ENCODE measurements around the gene LSR. TPM values are rescaled to one million over a fixed set of nuclear protein-coding genes. Genes with fewer than 3 reads are reported as not detected.
A peak's percentile ranks its signal among the peaks of the same experiment; 100 is the strongest.
"Not testable (repeated sequence)": the region's sequence is repeated elsewhere in the genome, so short reads cannot be mapped to it uniquely, and the experiment has no call there.

LSR gene
- total and polyA plus RNA-seq, 4 donors, result 2.0 to 29.4 (median 23.3) TPM

DNA sequence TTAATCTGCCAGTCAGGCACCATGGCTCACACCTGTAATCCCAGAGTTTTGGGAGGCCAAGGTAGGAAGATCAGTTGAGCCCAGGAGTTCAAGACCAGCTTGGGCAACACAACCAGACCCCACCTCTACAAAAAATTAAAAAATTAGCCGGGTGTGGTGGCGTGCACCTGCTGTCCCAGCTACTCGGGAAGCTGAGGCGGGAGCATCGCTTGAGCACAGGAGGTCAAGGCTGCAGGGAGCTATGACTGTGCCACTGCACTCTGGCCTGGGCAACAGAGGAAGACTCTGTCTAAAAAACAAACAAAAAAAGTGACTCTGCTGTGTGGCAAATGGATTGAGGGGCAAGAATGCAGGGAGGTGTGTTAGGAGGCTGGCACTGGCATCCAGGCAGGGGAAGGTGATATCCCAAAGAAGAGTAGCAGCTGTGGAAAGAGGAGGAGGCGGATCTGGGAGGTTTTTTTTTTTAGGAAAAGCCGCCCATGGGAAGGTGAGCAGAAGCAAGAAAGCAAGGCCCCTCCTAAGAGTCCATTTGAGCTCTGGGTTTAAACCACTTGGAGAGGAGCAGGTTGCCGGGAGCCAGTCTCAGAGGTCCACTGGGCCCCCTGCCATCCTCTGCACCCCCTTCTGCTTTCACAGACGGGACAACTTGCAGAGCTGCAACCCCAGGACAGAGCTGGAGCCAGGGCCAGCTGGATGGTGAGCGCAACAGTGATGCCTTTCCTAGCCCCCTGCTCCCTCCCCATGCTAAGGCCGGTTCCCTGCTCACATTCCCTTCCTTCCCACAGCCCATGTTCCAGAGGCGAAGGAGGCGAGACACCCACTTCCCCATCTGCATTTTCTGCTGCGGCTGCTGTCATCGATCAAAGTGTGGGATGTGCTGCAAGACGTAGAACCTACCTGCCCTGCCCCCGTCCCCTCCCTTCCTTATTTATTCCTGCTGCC lies 35.6 kb downstream of the LSR start:
- WGBS (ENCODE audit: insufficient coverage), result 73% methylated on average over 13 of the region's 17 CpGs
- Histone ChIP-seq H3K4me3 (ENCODE audit: low read depth, low read length) (no peak overlapping the region), H3K9me3 (ENCODE audit: control insufficient read depth, insufficient read depth, low read length) (no peaks in the 10 kb centered on the region), H3K27ac (ENCODE audit: low read depth, low read length) (no peak overlapping the region), H3K4me1 (ENCODE audit: control insufficient read depth, insufficient read depth, low read length) (peaks cover 13% of the 10 kb centered on the region), H3K36me3 (ENCODE audit: control insufficient read depth, insufficient read depth, low read length) (peaks cover 11% of the 10 kb centered on the region), H3K27me3 (ENCODE audit: control insufficient read depth, insufficient read depth, low read length) (no peaks in the 10 kb centered on the region)
- DNase-seq (ENCODE audit: low read depth in 4 of 6, low spot score in 6 of 6), result no peak

DNA sequence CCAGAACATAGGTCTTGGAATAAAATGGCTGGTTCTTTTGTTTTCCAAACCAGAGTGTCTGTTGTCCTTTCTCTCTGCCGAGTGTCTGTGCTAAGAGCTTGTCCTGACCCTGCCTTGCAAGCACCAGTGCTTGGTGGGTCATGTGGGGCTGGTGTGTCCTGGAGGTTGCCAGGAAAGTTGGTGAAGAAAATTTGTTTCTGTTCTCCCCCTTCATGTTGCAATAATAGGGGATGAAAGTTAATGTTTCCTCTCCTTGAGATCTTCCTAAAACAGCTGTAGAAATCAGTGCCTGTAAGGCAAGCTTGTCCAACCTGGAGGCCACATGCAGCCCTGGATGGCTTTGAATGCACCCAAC lies 36.3 kb downstream of the LSR start:
- WGBS (ENCODE audit: insufficient coverage), result no CpG with 5 or more reads among the region's 1 CpG
- Histone ChIP-seq H3K27ac (ENCODE audit: low read depth, low read length) (no peak overlapping the region), H3K27me3 (ENCODE audit: control insufficient read depth, insufficient read depth, low read length) (no peaks in the 10 kb centered on the region), H3K9me3 (ENCODE audit: control insufficient read depth, insufficient read depth, low read length) (no peaks in the 10 kb centered on the region), H3K4me1 (ENCODE audit: control insufficient read depth, insufficient read depth, low read length) (peaks cover 7% of the 10 kb centered on the region), H3K4me3 (ENCODE audit: low read depth, low read length) (no peak overlapping the region), H3K36me3 (ENCODE audit: control insufficient read depth, insufficient read depth, low read length) (peaks cover 5% of the 10 kb centered on the region)
- no peak for DNase-seq (ENCODE audit: low read depth in 4 of 6, low spot score in 6 of 6)

DNA sequence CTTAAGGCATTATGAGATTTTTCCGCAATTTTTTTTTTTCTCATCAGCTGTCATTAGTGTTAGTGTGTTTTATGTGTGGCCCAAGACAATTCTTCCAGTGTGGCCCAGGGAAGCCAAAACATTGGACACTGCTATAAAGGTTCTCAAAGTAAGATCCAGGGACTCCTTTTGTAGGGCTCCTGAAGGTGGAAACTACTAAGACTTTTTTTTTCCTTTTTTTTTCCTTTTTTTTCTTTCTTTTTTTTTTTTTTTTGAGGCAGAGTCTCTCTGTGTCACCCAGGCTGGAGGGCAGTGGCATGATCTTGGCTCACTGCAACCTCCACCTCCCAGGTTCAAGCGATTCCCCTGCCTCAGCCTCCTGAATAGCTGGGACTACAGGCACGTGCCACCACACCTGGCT lies 36.7 kb downstream of the LSR start:
- not testable (repeated sequence) for H3K36me3 ChIP-seq (ENCODE audit: control insufficient read depth, insufficient read depth, low read length); H3K27ac ChIP-seq (ENCODE audit: low read depth, low read length); DNase-seq (ENCODE audit: low read depth in 4 of 6, low spot score in 6 of 6); H3K4me3 ChIP-seq (ENCODE audit: low read depth, low read length); H3K4me1 ChIP-seq (ENCODE audit: control insufficient read depth, insufficient read depth, low read length); H3K27me3 ChIP-seq (ENCODE audit: control insufficient read depth, insufficient read depth, low read length); H3K9me3 ChIP-seq (ENCODE audit: control insufficient read depth, insufficient read depth, low read length)
- WGBS (ENCODE audit: insufficient coverage), result no CpG with 5 or more reads among the region's 3 CpGs

DNA sequence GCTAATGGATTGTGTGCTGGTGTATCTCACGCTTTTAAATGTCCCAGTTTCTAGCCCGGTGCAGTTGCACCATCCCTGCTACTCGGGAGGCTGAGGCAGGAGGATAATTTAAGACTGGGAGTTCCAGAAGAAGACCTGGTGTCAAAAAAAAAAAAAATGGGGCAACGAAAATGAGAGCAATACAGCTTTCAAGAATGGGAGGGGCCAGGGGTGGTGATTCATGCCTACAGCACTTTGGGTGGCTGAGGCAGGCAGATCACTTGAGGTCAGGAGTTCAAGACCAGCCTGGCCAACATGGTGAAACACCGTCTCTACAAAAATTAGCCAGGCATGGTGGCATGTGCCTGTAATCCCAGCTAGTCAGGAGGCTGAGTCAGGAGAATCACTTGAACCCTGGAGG lies 37.3 kb downstream of the LSR start:
- not testable (repeated sequence) for H3K4me3 ChIP-seq (ENCODE audit: low read depth, low read length); H3K9me3 ChIP-seq (ENCODE audit: control insufficient read depth, insufficient read depth, low read length); H3K27ac ChIP-seq (ENCODE audit: low read depth, low read length); H3K36me3 ChIP-seq (ENCODE audit: control insufficient read depth, insufficient read depth, low read length); DNase-seq (ENCODE audit: low read depth in 4 of 6, low spot score in 6 of 6); H3K27me3 ChIP-seq (ENCODE audit: control insufficient read depth, insufficient read depth, low read length)
- WGBS (ENCODE audit: insufficient coverage), result 81% methylated on average over 5 of the region's 5 CpGs
- peaks cover 11% of the 10 kb centered on the region for H3K4me1 ChIP-seq (ENCODE audit: control insufficient read depth, insufficient read depth, low read length)

DNA sequence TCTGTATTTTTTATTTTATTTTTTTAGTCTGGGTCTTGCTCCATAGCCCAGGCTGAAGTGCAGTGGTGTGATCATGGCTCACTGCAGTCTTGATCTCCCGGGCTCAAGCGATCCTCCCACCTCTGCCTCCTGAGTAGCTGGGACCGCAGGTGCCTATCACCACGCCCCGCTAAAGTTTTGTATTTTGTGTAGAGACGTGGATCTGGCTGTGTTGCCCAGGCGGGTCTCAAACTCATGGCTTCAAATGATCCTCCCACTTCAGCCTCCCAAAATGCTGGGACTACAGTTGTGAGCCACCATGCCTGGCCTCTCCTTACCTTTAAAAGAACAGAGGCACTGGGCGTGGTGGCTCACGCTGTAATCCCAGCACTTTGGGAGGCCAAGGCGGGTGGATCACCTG lies 38.9 kb downstream of the LSR start:
- no peak overlapping the region for H3K4me3 ChIP-seq (ENCODE audit: low read depth, low read length)
- H3K9me3 ChIP-seq (ENCODE audit: control insufficient read depth, insufficient read depth, low read length), result no peaks in the 10 kb centered on the region
- no peak for DNase-seq (ENCODE audit: low read depth in 4 of 6, low spot score in 6 of 6)
- no peak overlapping the region for H3K27ac ChIP-seq (ENCODE audit: low read depth, low read length)
- no peaks in the 10 kb centered on the region for H3K27me3 ChIP-seq (ENCODE audit: control insufficient read depth, insufficient read depth, low read length)
- H3K36me3 ChIP-seq (ENCODE audit: control insufficient read depth, insufficient read depth, low read length), result no peaks in the 10 kb centered on the region
- WGBS (ENCODE audit: insufficient coverage), result no CpG with 5 or more reads among the region's 10 CpGs
- peaks cover 23% of the 10 kb centered on the region for H3K4me1 ChIP-seq (ENCODE audit: control insufficient read depth, insufficient read depth, low read length)

DNA sequence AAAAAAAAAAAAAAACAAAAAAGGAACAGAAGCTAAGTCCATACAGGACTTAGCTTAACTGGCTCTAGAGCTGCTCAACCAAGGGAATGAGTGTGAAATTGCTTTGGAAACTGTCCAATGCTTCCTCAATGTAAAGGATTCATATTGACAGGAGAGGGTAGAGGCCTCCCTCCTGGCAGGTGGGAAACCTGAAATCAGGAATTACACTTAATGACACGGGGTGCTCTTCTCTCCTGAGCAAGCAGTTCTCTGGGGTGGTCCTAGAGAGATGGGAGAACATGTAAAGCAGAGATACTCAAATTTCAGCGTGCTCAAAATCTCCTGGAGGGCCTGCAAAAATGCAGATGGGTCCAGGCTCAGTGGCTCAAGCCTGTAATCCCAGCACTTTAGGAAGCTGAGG lies 39.5 kb downstream of the LSR start:
- no peaks in the 10 kb centered on the region for H3K36me3 ChIP-seq (ENCODE audit: control insufficient read depth, insufficient read depth, low read length)
- H3K9me3 ChIP-seq (ENCODE audit: control insufficient read depth, insufficient read depth, low read length), result no peaks in the 10 kb centered on the region
- DNase-seq (ENCODE audit: low read depth in 4 of 6, low spot score in 6 of 6), result no peak
- H3K4me1 ChIP-seq (ENCODE audit: control insufficient read depth, insufficient read depth, low read length), result peaks cover 28% of the 10 kb centered on the region
- no peak overlapping the region for H3K27ac ChIP-seq (ENCODE audit: low read depth, low read length)
- H3K4me3 ChIP-seq (ENCODE audit: low read depth, low read length), result no peak overlapping the region
- no peaks in the 10 kb centered on the region for H3K27me3 ChIP-seq (ENCODE audit: control insufficient read depth, insufficient read depth, low read length)
- WGBS (ENCODE audit: insufficient coverage), result 47% methylated on average over 2 of the region's 2 CpGs

DNA sequence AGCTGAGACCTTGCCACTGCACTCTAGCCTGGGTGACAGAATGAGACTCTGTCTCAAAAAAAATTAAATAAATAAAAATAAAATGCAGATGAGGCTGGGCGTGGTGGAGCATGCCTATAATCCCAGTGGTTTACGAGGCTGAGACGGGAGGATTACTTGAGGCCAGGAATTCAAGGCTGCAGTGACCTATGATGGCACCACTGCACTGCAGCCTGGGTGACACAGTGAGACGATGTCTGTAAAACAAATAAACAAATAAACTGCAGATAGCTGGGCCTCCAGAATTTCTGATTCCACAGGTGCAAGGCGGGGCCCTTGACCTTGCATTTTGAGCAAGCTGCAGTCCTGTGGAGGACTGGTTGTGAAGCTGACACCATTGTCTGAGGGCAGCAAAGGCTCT lies 40.1 kb downstream of the LSR start:
- H3K4me3 ChIP-seq (ENCODE audit: low read depth, low read length), result no peak overlapping the region
- 73% methylated on average over 4 of the region's 5 CpGs for WGBS (ENCODE audit: insufficient coverage)
- H3K9me3 ChIP-seq (ENCODE audit: control insufficient read depth, insufficient read depth, low read length), result no peaks in the 10 kb centered on the region
- H3K36me3 ChIP-seq (ENCODE audit: control insufficient read depth, insufficient read depth, low read length), result no peaks in the 10 kb centered on the region
- DNase-seq (ENCODE audit: low read depth in 4 of 6, low spot score in 6 of 6), result no peak
- peaks cover 34% of the 10 kb centered on the region for H3K4me1 ChIP-seq (ENCODE audit: control insufficient read depth, insufficient read depth, low read length)
- no peaks in the 10 kb centered on the region for H3K27me3 ChIP-seq (ENCODE audit: control insufficient read depth, insufficient read depth, low read length)
- no peak overlapping the region for H3K27ac ChIP-seq (ENCODE audit: low read depth, low read length)

DNA sequence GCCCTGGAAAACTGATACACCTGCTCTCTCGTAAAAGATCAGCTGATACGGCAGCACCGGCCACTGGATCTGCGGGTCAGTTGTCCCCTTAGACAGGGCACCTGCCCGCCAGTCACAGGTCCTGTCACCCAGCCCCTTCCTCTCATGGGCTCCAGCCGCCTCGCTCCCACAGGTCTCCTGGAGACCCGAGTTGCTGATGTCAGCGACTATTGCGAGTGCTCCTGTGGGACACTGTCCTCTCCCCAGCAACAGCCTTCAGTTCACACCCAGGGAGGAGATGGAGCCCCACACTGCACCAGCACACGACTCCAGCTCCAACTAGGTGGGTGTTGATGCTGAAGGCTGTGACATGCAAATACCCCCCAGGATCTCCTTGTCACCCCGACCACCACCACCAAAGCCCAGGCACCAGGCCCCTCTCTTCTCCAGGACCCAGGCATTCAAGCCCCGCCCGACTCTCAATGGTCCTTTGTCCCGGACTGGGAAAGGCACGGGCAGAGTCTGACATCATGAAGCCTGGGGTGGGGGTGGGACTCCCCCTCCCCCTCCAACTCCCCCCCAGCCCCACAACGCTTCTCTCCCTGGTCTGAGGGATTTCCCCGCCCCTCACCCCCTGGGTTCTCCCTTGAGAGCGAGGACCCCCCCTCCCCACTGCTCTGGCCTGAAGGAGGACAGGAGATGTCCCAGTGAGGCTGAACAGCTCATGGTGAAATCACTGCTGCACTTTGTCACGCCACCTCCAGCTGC lies 41.8 kb downstream of the LSR start:
- 70% methylated on average over 12 of the region's 20 CpGs for WGBS (ENCODE audit: insufficient coverage)
- H3K9me3 ChIP-seq (ENCODE audit: control insufficient read depth, insufficient read depth, low read length), result no peaks in the 10 kb centered on the region
- DNase-seq (ENCODE audit: low read depth in 4 of 6, low spot score in 6 of 6), result peak in 1 of 6 donors; percentile 46
- peaks cover 41% of the 10 kb centered on the region for H3K4me1 ChIP-seq (ENCODE audit: control insufficient read depth, insufficient read depth, low read length)
- H3K36me3 ChIP-seq (ENCODE audit: control insufficient read depth, insufficient read depth, low read length), result no peaks in the 10 kb centered on the region
- H3K4me3 ChIP-seq (ENCODE audit: low read depth, low read length), result no peak overlapping the region
- no peaks in the 10 kb centered on the region for H3K27me3 ChIP-seq (ENCODE audit: control insufficient read depth, insufficient read depth, low read length)
- no peak overlapping the region for H3K27ac ChIP-seq (ENCODE audit: low read depth, low read length)

DNA sequence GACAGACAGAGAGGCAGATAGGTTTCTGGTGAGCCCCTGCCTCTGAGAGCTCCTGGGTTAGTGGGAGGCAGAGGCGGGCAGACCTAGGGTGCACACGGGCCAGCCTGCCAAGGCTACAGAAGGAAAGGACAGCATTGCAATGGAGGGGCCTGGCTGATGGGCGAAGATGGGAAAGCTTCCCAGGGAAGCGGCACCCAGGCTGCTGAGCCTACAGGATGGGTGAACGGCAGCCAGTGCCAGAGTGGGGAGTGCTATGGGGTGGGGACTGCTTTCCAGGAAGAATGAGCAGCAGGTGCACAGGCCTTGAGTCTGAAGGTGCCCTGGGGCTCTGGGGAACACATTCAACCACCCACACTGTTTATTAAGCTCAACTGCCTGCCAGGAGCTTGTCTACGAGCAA lies 42.5 kb downstream of the LSR start:
- Histone ChIP-seq H3K27ac (ENCODE audit: low read depth, low read length) (peak overlapping the region; percentile 31), H3K4me3 (ENCODE audit: low read depth, low read length) (no peak overlapping the region), H3K4me1 (ENCODE audit: control insufficient read depth, insufficient read depth, low read length) (peaks cover 46% of the 10 kb centered on the region), H3K27me3 (ENCODE audit: control insufficient read depth, insufficient read depth, low read length) (no peaks in the 10 kb centered on the region), H3K36me3 (ENCODE audit: control insufficient read depth, insufficient read depth, low read length) (no peaks in the 10 kb centered on the region), H3K9me3 (ENCODE audit: control insufficient read depth, insufficient read depth, low read length) (no peaks in the 10 kb centered on the region)
- DNase-seq (ENCODE audit: low read depth in 4 of 6, low spot score in 6 of 6), result no peak
- 68% methylated on average over 3 of the region's 6 CpGs for WGBS (ENCODE audit: insufficient coverage)
